GM12878 (cell line): ENCODE results near the gene MRPS5. TPM values are rescaled to one million over a fixed set of nuclear protein-coding genes. Genes with fewer than 3 reads are reported as not detected.

Source experiments
- ATAC-seq: fragments of 200-7000 bp; cut with Tn5 transposase; 3 replicates; pipeline ENCODE4 v1.9.1; 2020; ENCODE audit warnings: mild to moderate bottlenecking, moderate library complexity
- BruUV-seq: library from RNA; stranded (reverse); fragments of 400-500 nt; replicated peaks from 2 replicates; lab custom pipeline; 2021; lab: Mats Ljungman, UMichigan
- CTCF ChIA-PET: fragments of 300-600 bp; sonication (Branson Sonifier 250); formaldehyde crosslinking; extraction: SDS; loops from one replicate; lab custom pipeline; 2021; ENCODE audit warnings: inconsistent platforms; lab: Yijun Ruan, JAX
- POLR2A ChIA-PET: fragments of 350-600 bp; formaldehyde crosslinking; extraction: SDS; loops from one replicate; lab custom pipeline; 2021; ENCODE audit warnings: inconsistent platforms; lab: Charles Lee
- RAD21 ChIA-PET: fragments of 300-600 bp; sonication (Branson Sonifier 250); formaldehyde crosslinking; loops from one replicate; lab custom pipeline; 2023; ENCODE audit warnings: antibody characterized with exemption; ENCODE audit not compliant: unreplicated experiment; lab: Charles Lee
- SMC1A ChIA-PET: fragments of 300-600 bp; sonication (Branson Sonifier 250); formaldehyde crosslinking; loops from one replicate; lab custom pipeline; 2023; ENCODE audit not compliant: unreplicated experiment, uncharacterized antibody; lab: Charles Lee
- DNase-seq: peaks from one replicate; pipeline ENCODE4 v3.0.0-alpha.2; 2011; ENCODE audit warnings: low read depth, low spot score
- FAIRE-seq: peaks from 3 replicates; lab custom pipeline; 2011; peaks lifted over from hg19 to GRCh38; lab: Jason Lieb, UNC
- H2AFZ ChIP-seq: 2 replicates; pipeline ENCODE4 v1.6.0; 2011; ENCODE audit warnings: low read depth, low read length, control low read depth; ENCODE audit not compliant: control insufficient read depth
- H3K27ac ChIP-seq: 2 replicates; pipeline ENCODE4 v1.5.1; 2011; ENCODE audit warnings: control low read depth; ENCODE audit not compliant: control insufficient read depth, insufficient read depth
- H3K27me3 ChIP-seq, 2 experiments: replicated peaks in 1 of 2; 2 replicates each; pipeline versions ENCODE4 v1.6.0 to v1.6.1; 2011; ENCODE audit warnings: low read length in 1 of 2; ENCODE audit not compliant: control insufficient read depth in 2 of 2, insufficient read depth in 2 of 2
- H3K36me3 ChIP-seq, 2 experiments: 2 replicates each; pipeline ENCODE4 v1.5.1; 2011; ENCODE audit warnings: low read length in 1 of 2; ENCODE audit not compliant: control insufficient read depth in 2 of 2, insufficient read depth in 2 of 2
- H3K4me1 ChIP-seq: 2 replicates; pipeline ENCODE4 v1.6.1; 2011; ENCODE audit warnings: mild to moderate bottlenecking, low read length, moderate library complexity, mixed read lengths; ENCODE audit not compliant: control insufficient read depth, insufficient read depth
- H3K4me2 ChIP-seq: 2 replicates; pipeline ENCODE4 v1.6.0; 2011; ENCODE audit warnings: control low read depth; ENCODE audit not compliant: control insufficient read depth, insufficient read depth
- H3K4me3 ChIP-seq: fragments of 200-600 bp; sonication (generic); 2 replicates; pipeline ENCODE4 v1.5.1; 2016
- H3K79me2 ChIP-seq: 2 replicates; pipeline ENCODE4 v1.6.0; 2011; ENCODE audit warnings: low read length; ENCODE audit not compliant: control insufficient read depth, insufficient read depth
- H3K9ac ChIP-seq: 2 replicates; pipeline ENCODE4 v1.8.0; 2011; ENCODE audit warnings: low read length, control low read depth, mixed read lengths; ENCODE audit not compliant: control insufficient read depth, insufficient read depth
- H3K9me3 ChIP-seq: replicated peaks from 3 replicates; pipeline ENCODE4 v1.5.1; 2011; ENCODE audit warnings: mild to moderate bottlenecking, low read length; ENCODE audit not compliant: control insufficient read depth, insufficient read depth
- H4K20me1 ChIP-seq: 2 replicates; pipeline ENCODE4 v1.6.0; 2011; ENCODE audit not compliant: control insufficient read depth, insufficient read depth
- CBX3 ChIP-seq: fragments of 200-600 bp; sonication (generic); IDR thresholded peaks from 2 replicates; pipeline ENCODE4 v1.6.1; 2016; ENCODE audit warnings: low read depth, borderline replicate concordance
- EZH2 ChIP-seq: IDR thresholded peaks from 2 replicates; pipeline ENCODE4 v1.6.1; 2012; ENCODE audit warnings: low read depth, mild to moderate bottlenecking, control low read depth, inconsistent platforms, low read length, borderline replicate concordance; ENCODE audit not compliant: control insufficient read depth
- FOXM1 ChIP-seq: IDR thresholded peaks from 2 replicates; pipeline ENCODE4 v1.6.1; 2012; ENCODE audit warnings: low read depth, mild to moderate bottlenecking, inconsistent platforms, low read length, moderate library complexity
- MEF2B ChIP-seq: fragments of 450-650 bp; IDR thresholded peaks from 2 replicates; pipeline ENCODE4 v1.6.1; 2018; ENCODE audit warnings: mild to moderate bottlenecking, moderate library complexity; ENCODE audit not compliant: partially characterized antibody, poor library complexity, severe bottlenecking
- NFXL1 ChIP-seq: fragments of 450-650 bp; IDR thresholded peaks from 2 replicates; pipeline ENCODE4 v1.6.1; 2017; ENCODE audit warnings: antibody characterized with exemption, mild to moderate bottlenecking, borderline replicate concordance
- NR2C1 ChIP-seq: fragments of 450-650 bp; IDR thresholded peaks from 2 replicates; pipeline ENCODE4 v1.6.1; 2017; ENCODE audit warnings: antibody characterized with exemption, mild to moderate bottlenecking, moderate library complexity
- RBBP5 ChIP-seq: fragments of 200-600 bp; sonication (generic); conservative IDR thresholded peaks from 2 replicates; pipeline ENCODE4 v1.6.1; 2016
- RELA ChIP-seq: fragments of 450-650 bp; IDR thresholded peaks from 2 replicates; pipeline ENCODE4 v1.8.0; 2014; ENCODE audit warnings: borderline replicate concordance; ENCODE audit not compliant: partially characterized antibody
- SREBF2 ChIP-seq: IDR thresholded peaks from 2 replicates; pipeline ENCODE4 v1.6.1; 2012; ENCODE audit warnings: mild to moderate bottlenecking, low read length
- TBL1XR1 ChIP-seq: IDR thresholded peaks from 2 replicates; pipeline ENCODE4 v1.6.1; 2012; ENCODE audit warnings: low read depth, low read length, improper control_type of control experiment
- WGBS: methylation state at CpG from one replicate; pipeline ENCODE4 v1.1.6; 2016; ENCODE audit warnings: low lambda C conversion rate; ENCODE audit not compliant: insufficient replicate concordance, insufficient coverage; ENCODE audit errors: missing lambda C conversion rate; 5-methylcytosine and 5-hydroxymethylcytosine counted together
- in situ Hi-C: fragments of 300-500 bp; cut with MboI; formaldehyde crosslinking; loops from 9 replicates; pipeline ENCODE4 v1.14.3; 2018; ENCODE audit warnings: mixed read lengths
- intact Hi-C: fragments of 100-400 bp; cut with micrococcal nuclease; formaldehyde crosslinking; loops from one replicate; pipeline ENCODE4 v1.14.2; 2022; ENCODE audit not compliant: unreplicated experiment
- polyA plus RNA-seq, 11 experiments: library from polyadenylated mRNA; depleted of rRNA in 4 of 11; unstranded in 6 of 11; stranded (reverse) in 5 of 11; fragments of >200 nt; fragmentation: Nextera tagmentation in 4 of 11; fragmentation: Illumina TruSeq in 1 of 11; extraction: Ambion mirVana in 4 of 11; extraction: Trizol in 1 of 11; gene quantifications; 1 replicate in 1 of 11; 2 replicates in 10 of 11; pipeline versions ENCODE4 v1.2.1 to v1.2.3, GENCODE V29; 2011 to 2016; ENCODE audit warnings: inconsistent platforms in 2 of 11, missing spikeins in 2 of 11, low read depth in 1 of 11
- total RNA-seq, 4 experiments: library from RNA; depleted of rRNA in 3 of 4; stranded (reverse); fragments of >200 nt in 3 of 4; fragmentation: Illumina TruSeq in 1 of 4; extraction: Trizol in 1 of 4; gene quantifications; 2 replicates each; pipeline versions ENCODE4 v1.2.1 to v1.2.3, GENCODE V29; 2013 to 2021
- TF ChIP-seq, protein P1 (sequence below): fragments of 450-650 bp; IDR thresholded peaks from 2 replicates; pipeline ENCODE4 v1.6.1; 2017; ENCODE audit warnings: mild to moderate bottlenecking
- TF ChIP-seq, protein P2 (sequence below): IDR thresholded peaks from 2 replicates; pipeline ENCODE4 v1.6.1; 2011; ENCODE audit warnings: mild to moderate bottlenecking, low read depth, low read length, moderate library complexity; ENCODE audit not compliant: insufficient replicate concordance

The MRPS5 gene
- total and polyA plus RNA-seq, 10 of the 15 experiments (the other 5 are each of a cell fraction or from before 2014, with no cell fraction given) = 54.8 to 93.0 (median 76.3) TPM

DNA sequence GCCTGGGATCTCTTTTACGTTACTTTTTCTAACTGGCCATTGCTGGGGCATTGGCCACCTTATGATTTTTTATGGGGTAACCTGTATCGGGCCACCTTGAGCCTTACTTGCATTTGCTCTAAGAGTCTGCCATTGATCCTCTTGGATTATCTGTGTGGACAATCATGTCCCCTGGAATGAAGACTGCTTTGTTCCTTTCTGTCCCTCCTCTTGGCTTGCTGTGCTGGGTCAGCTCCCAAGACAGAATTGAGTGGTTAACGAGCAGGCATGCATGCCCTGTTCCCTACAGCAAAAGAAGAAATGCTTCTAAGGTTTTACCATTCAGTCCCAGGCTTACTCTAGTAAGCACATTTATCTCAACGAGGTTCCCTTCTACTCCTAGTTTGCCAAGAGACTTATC is 49.8 kb downstream of the MRPS5 start:
- H2AFZ ChIP-seq = no peak overlapping the region
- no peak for TF ChIP-seq SREBF2
- no peak for TF ChIP-seq EZH2
- TF ChIP-seq, protein P1, sequence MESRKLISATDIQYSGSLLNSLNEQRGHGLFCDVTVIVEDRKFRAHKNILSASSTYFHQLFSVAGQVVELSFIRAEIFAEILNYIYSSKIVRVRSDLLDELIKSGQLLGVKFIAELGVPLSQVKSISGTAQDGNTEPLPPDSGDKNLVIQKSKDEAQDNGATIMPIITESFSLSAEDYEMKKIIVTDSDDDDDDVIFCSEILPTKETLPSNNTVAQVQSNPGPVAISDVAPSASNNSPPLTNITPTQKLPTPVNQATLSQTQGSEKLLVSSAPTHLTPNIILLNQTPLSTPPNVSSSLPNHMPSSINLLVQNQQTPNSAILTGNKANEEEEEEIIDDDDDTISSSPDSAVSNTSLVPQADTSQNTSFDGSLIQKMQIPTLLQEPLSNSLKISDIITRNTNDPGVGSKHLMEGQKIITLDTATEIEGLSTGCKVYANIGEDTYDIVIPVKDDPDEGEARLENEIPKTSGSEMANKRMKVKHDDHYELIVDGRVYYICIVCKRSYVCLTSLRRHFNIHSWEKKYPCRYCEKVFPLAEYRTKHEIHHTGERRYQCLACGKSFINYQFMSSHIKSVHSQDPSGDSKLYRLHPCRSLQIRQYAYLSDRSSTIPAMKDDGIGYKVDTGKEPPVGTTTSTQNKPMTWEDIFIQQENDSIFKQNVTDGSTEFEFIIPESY = no peak
- no peak for TF ChIP-seq RBBP5
- no peak for TF ChIP-seq TBL1XR1
- TF ChIP-seq MEF2B = no peak
- no peak for TF ChIP-seq NFXL1
- TF ChIP-seq, protein P2, sequence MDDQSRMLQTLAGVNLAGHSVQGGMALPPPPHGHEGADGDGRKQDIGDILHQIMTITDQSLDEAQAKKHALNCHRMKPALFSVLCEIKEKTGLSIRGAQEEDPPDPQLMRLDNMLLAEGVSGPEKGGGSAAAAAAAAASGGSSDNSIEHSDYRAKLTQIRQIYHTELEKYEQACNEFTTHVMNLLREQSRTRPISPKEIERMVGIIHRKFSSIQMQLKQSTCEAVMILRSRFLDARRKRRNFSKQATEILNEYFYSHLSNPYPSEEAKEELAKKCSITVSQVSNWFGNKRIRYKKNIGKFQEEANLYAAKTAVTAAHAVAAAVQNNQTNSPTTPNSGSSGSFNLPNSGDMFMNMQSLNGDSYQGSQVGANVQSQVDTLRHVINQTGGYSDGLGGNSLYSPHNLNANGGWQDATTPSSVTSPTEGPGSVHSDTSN = no peak
- TF ChIP-seq CBX3 = no peak
- TF ChIP-seq FOXM1 = no peak
- no peak for TF ChIP-seq RELA
- TF ChIP-seq NR2C1 = no peak
- TF ChIP-seq, all 136 proteins: peak for 0
- Histone ChIP-seq H3K79me2 (no peaks in the 10 kb centered on the region), H3K27me3 (no peaks in the 10 kb centered on the region; a peak in 2 of 4 replicates), H3K9ac (no peak overlapping the region), H3K36me3 (no peaks in the 10 kb centered on the region), H3K4me2 (no peak overlapping the region), H3K4me1 (peaks cover 9% of the 10 kb centered on the region), H3K4me3 (no peak overlapping the region), H3K27ac (no peak overlapping the region), H3K9me3 (no peaks in the 10 kb centered on the region), H4K20me1 (no peaks in the 10 kb centered on the region)
- in situ Hi-C loops (no loop called here), intact Hi-C loops (no loop called here)
- BruUV-seq = no TSS peak
- ChIA-PET POLR2A (no interaction called here), RAD21 (interaction anchor here (1.2 kb wide), 1 partner anchor 49 kb away, joined by 4 read pairs; no protein-coding TSS in a partner anchor), CTCF (interaction anchor here (1.0 kb wide), 1 partner anchor 50 kb away, joined by 3 read pairs; no protein-coding TSS in a partner anchor), SMC1A (interaction anchor here (0.8 to 0.9 kb wide), 2 partner anchors 8 to 17 kb away, joined by 3 read pairs; no protein-coding TSS in a partner anchor)
- DNase-seq = no peak
- 32% methylated on average over 4 of the region's 4 CpGs for WGBS
- no peak for FAIRE-seq
- no peak for ATAC-seq
